Measurements from ENCODE around the gene LARP4B. TPM values are rescaled to one million over a fixed set of nuclear protein-coding genes. Genes with fewer than 3 reads are reported as not detected.

The LARP4B gene
- total and polyA plus RNA-seq, 8 donors, result 45.1 to 122 (median 54.4) TPM

DNA sequence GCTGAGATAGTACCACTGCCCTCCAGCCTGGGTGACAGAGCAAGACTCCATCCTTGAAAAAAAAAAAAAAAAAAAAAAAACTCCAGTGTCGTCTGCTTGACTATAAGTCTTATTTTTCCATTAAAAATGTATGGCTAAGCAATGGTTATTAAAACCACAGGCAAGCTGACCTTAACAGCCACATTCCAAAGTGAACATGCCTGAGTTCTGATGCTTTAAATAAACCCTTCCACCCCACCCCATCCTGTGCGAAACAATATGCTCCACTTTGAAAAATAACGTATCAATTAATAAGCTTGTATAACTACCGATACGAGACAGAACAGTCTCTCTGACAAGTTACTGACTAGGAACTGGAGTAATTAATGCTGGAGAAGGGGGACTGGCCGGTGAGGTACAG lies 63.7 kb downstream of the LARP4B start:
- Histone ChIP-seq H3K27ac (no peak overlapping the region), H3K9me3 (no peaks in the 10 kb centered on the region), H3K4me3 (no peak overlapping the region), H3K27me3 (no peaks in the 10 kb centered on the region), H3K4me1 (peaks cover 0 to 19% of the 10 kb centered on the region in 2 donors), H3K36me3 (peaks cover 0 to 66% of the 10 kb centered on the region in 2 donors)
- DNase-seq (no peak), ATAC-seq (no peak)
- intact Hi-C loops (cut with DNase I), result no loop called here
- TF ChIP-seq CTCF (IDR thresholded peaks at IDR 0.05), result no peak

DNA sequence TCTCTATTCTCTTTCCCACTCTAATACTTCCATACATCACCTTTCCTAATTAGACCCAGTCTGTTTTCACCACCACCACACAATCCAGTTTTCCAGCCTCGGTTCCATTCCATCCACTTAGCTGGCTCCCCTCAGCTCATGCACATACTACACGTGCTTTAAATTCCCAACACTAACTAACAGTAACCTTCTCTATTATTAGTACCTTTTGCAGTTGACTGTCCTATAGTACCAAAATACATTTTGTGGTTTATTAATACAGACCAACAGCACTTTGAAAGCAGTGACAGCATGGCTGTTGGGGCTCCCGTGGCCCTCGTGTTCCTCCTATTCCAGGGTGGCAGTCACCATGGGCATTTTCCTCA lies 64.9 kb downstream of the LARP4B start:
- ATAC-seq, result no peak
- H3K36me3 ChIP-seq, result peaks cover 0 to 65% of the 10 kb centered on the region in 2 donors
- H3K4me1 ChIP-seq, result peaks cover 0 to 19% of the 10 kb centered on the region in 2 donors
- no peaks in the 10 kb centered on the region for H3K27me3 ChIP-seq
- H3K4me3 ChIP-seq, result no peak overlapping the region
- H3K9me3 ChIP-seq, result no peaks in the 10 kb centered on the region
- no peak for DNase-seq
- intact Hi-C loops (cut with DNase I), result no loop called here
- no peak overlapping the region for H3K27ac ChIP-seq
- no peak for TF ChIP-seq CTCF (IDR thresholded peaks at IDR 0.05)

DNA sequence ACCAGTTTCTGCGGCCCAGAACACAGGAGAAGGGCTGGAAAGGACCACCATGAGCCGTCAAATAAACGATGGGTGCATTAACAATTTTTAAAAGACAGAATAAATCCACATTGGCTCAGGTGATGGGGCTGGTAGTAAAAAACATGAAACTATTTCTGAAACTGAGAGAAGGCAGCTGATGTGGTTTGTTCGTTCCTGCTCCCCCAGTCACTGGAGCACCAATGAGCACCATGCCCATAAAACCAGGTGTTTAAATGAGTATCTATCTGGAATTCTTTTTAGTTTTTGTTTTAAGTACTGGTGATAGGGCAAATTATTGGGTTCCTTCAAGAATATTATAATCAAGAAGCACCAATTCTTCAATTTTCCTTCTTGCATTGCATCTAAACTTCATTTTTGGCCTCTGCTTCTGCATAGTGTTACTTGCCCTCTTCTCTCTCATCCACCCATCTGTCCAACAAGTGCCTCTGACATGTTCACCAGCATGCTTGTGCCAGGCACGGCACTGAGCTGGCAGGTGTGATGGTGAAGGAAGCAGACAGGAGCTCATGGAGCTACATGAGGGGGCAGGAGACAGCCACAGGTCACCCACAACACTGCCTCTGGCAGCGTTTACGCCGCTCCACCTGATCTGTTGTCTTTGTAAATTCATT lies 65.5 kb downstream of the LARP4B start:
- Histone ChIP-seq H3K27me3 (no peaks in the 10 kb centered on the region), H3K36me3 (peaks cover 0 to 65% of the 10 kb centered on the region in 2 donors), H3K4me1 (peaks cover 0 to 15% of the 10 kb centered on the region in 2 donors), H3K9me3 (no peaks in the 10 kb centered on the region), H3K4me3 (no peak overlapping the region), H3K27ac (no peak overlapping the region)
- no peak for DNase-seq
- TF ChIP-seq CTCF (IDR thresholded peaks at IDR 0.05), result no peak
- ATAC-seq, result no peak
- intact Hi-C loops (cut with DNase I), result no loop called here

- intact Hi-C loops (cut with DNase I), result no loop called here
- peaks cover 0 to 7% of the 10 kb centered on the region in 2 donors for H3K4me1 ChIP-seq
- H3K27ac ChIP-seq, result no peak overlapping the region
- no peak for DNase-seq
- H3K4me3 ChIP-seq, result no peak overlapping the region
- no peak for ATAC-seq
- no peaks in the 10 kb centered on the region for H3K27me3 ChIP-seq
- TF ChIP-seq CTCF (IDR thresholded peaks at IDR 0.05), result no peak
- peaks cover 0 to 69% of the 10 kb centered on the region in 2 donors for H3K36me3 ChIP-seq
- H3K9me3 ChIP-seq, result no peaks in the 10 kb centered on the region
Observed at GRCh38 chr10:865257-865656, 66.2 kb downstream of the LARP4B start.

DNA sequence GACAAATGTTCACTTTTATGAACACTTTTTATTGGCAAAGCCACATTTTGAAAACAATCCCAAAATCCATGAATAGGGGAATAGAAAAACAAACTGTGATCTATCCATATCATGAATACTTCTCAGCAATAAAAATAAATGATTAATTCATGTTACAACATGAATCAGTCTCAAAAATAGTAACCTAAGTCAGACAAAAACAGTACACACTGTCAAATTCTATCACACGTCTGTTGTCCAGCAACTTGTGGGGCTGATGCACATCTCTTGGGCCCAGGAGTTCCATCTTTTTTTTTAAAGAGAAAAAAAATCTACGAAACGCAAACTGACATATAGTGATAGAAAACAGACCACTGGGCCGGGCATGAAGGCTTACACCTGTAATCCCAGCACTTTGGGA lies 71.0 kb downstream of the LARP4B start:
- intact Hi-C loops (cut with DNase I), result no loop called here
- DNase-seq (no peak), ATAC-seq (no peak)
- no peaks in the 10 kb centered on the region for H3K4me1 ChIP-seq
- H3K27me3 ChIP-seq, result no peaks in the 10 kb centered on the region
- H3K27ac ChIP-seq, result no peak overlapping the region
- H3K36me3 ChIP-seq, result peaks cover 0 to 86% of the 10 kb centered on the region in 2 donors
- H3K4me3 ChIP-seq, result no peak overlapping the region
- no peak for TF ChIP-seq CTCF (IDR thresholded peaks at IDR 0.05)
- H3K9me3 ChIP-seq, result no peaks in the 10 kb centered on the region
